Measurements from ENCODE around the gene OR4D10.
"Not testable (repeated sequence)": the region's sequence is repeated elsewhere in the genome, so short reads cannot be mapped to it uniquely, and the experiment has no call there.

- TF ChIP-seq POLR2AphosphoS5 (IDR thresholded peaks at IDR 0.05; ENCODE audit: low read depth, low read length); POLR2A (IDR thresholded peaks at IDR 0.05; ENCODE audit: low read depth, low read length); TAF1 (IDR thresholded peaks at IDR 0.05; ENCODE audit: low read depth, low read length); SPI1 (IDR thresholded peaks at IDR 0.05; ENCODE audit: low read depth, low read length); PAX5 (IDR thresholded peaks at IDR 0.05; ENCODE audit: insufficient read depth, low read length, severe bottlenecking): not testable (repeated sequence)
Measured at GRCh38 chr11:59445624-59446023, 27.5 kb upstream of the OR4D10 start.

Measured in GM12891 (cell line).